K562 (cell line): Measurements from ENCODE around the gene DKC1. TPM values are rescaled to one million over a fixed set of nuclear protein-coding genes. Genes with fewer than 3 reads are reported as not detected.
A peak's percentile ranks its signal among the peaks of the same experiment; 100 is the strongest.

Source experiments
- ATF1 ChIP-seq, 2 experiments: fragments of 450-650 bp in 1 of 2; IDR thresholded peaks; 2 replicates each; pipeline ENCODE4 v1.6.1; 2016; ENCODE audit warnings: missing compliant biosample characterization in 1 of 2, missing genetic modification characterization in 1 of 2
- ERF ChIP-seq: fragments of 450-650 bp; formaldehyde crosslinking; IDR thresholded peaks from 2 replicates; pipeline ENCODE4 v1.4.0; 2020; ENCODE audit warnings: mild to moderate bottlenecking, mixed read lengths
- GABPA ChIP-seq: fragments of 200-800 bp; sonication (Bioruptor generic); conservative IDR thresholded peaks from 2 replicates; pipeline ENCODE4 v1.6.1; 2016; ENCODE audit warnings: low read depth, missing genetic modification characterization, missing compliant biosample characterization
- HDAC8 ChIP-seq: fragments of 450-650 bp; IDR thresholded peaks from 2 replicates; pipeline ENCODE4 v1.6.1; 2016; ENCODE audit warnings: mild to moderate bottlenecking, missing genetic modification characterization, moderate library complexity, missing compliant biosample characterization
- JUND ChIP-seq, 2 experiments: IDR thresholded peaks; 2 replicates in 1 of 2; 3 replicates in 1 of 2; pipeline ENCODE4 v1.6.1; 2011; ENCODE audit warnings: borderline replicate concordance in 2 of 2, low read depth in 2 of 2, low read length in 2 of 2, improper control_type of control experiment in 1 of 2, missing biosample characterization in 1 of 2, missing genetic modification characterization in 1 of 2, missing genetic modification reagents in 1 of 2
- KDM5B ChIP-seq: fragments of 200-600 bp; sonication (generic); IDR thresholded peaks from 2 replicates; pipeline ENCODE4 v1.6.1; 2012; ENCODE audit warnings: low read depth, mild to moderate bottlenecking, moderate library complexity, low read length, control low read depth, inconsistent platforms; ENCODE audit not compliant: insufficient replicate concordance
- MAFF ChIP-seq: IDR thresholded peaks from 2 replicates; pipeline ENCODE4 v1.6.1; 2012; ENCODE audit warnings: low read length, improper control_type of control experiment
- MBD2 ChIP-seq: sonication (generic); IDR thresholded peaks from 2 replicates; pipeline ENCODE4 v1.6.1; 2016; ENCODE audit warnings: low read depth, borderline replicate concordance
- NELFE ChIP-seq: IDR thresholded peaks from 2 replicates; pipeline ENCODE4 v1.6.1; 2011; ENCODE audit warnings: mild to moderate bottlenecking; ENCODE audit not compliant: insufficient read depth, insufficient read length
- PML ChIP-seq: IDR thresholded peaks from 2 replicates; pipeline ENCODE4 v1.6.1; 2012; ENCODE audit warnings: low read length, inconsistent platforms
- POLR2AphosphoS5 ChIP-seq: IDR thresholded peaks from 2 replicates; pipeline ENCODE4 v1.6.1; 2011; ENCODE audit warnings: mild to moderate bottlenecking, low read depth, low read length, moderate library complexity; ENCODE audit not compliant: control insufficient read depth, insufficient read depth
- RNF2 ChIP-seq: sonication (generic); IDR thresholded peaks from 2 replicates; pipeline ENCODE4 v1.6.1; 2016
- SETDB1 ChIP-seq: IDR thresholded peaks from one replicate; pipeline ENCODE4 v1.6.1; 2012; ENCODE audit warnings: low read length, control low read depth, inconsistent platforms
- TAF9B ChIP-seq: fragments of 450-650 bp; IDR thresholded peaks from 2 replicates; pipeline ENCODE4 v1.6.1; 2018; ENCODE audit warnings: mild to moderate bottlenecking; ENCODE audit not compliant: partially characterized antibody
- TBP ChIP-seq: optimal IDR thresholded peaks from 2 replicates; pipeline ENCODE3; 2011; ENCODE audit warnings: low read depth, low read length, improper control_type of control experiment
- XRCC5 ChIP-seq: fragments of 200-400 bp; formaldehyde crosslinking; IDR thresholded peaks from 2 replicates; pipeline ENCODE4 v1.6.1; 2017; ENCODE audit warnings: low read depth, mild to moderate bottlenecking, low read length
- ZBTB7A ChIP-seq: IDR thresholded peaks from 2 replicates; pipeline ENCODE4 v1.6.1; 2011; ENCODE audit warnings: low read depth, mild to moderate bottlenecking, low read length, moderate library complexity, borderline replicate concordance; ENCODE audit not compliant: control insufficient read depth
- ZFX ChIP-seq: sonication (generic); formaldehyde crosslinking; IDR thresholded peaks from 2 replicates; pipeline ENCODE4 v1.8.0; 2022; ENCODE audit warnings: mild to moderate bottlenecking, missing genetic modification reagents, moderate library complexity
- polyA plus RNA-seq, 8 experiments: library from polyadenylated mRNA; depleted of rRNA in 4 of 8; stranded (reverse) in 5 of 8; unstranded in 3 of 8; fragments of >200 nt; fragmentation: Nextera tagmentation in 2 of 8; fragmentation: Illumina TruSeq in 1 of 8; extraction: Ambion mirVana in 2 of 8; extraction: Trizol in 1 of 8; gene quantifications; 2 replicates each; pipeline versions ENCODE4 v1.2.1 to v1.2.3, GENCODE V29; 2011 to 2014; ENCODE audit warnings: inconsistent platforms in 1 of 8, missing spikeins in 1 of 8
- total RNA-seq, 7 experiments: library from RNA; depleted of rRNA in 6 of 7; stranded (reverse); fragments of >200 nt in 6 of 7; fragmentation: Illumina TruSeq in 2 of 7; extraction: Trizol in 2 of 7; gene quantifications; 2 replicates each; pipeline versions ENCODE4 v1.2.1 to v1.2.3, GENCODE V29; 2011 to 2021; ENCODE audit warnings: low replicate concordance in 1 of 7
- TF ChIP-seq, protein P1 (sequence below): fragments of 250-450 bp; sonication (Bioruptor Pico); IDR thresholded peaks from 2 replicates; pipeline ENCODE4 v1.4.0; 2020; ENCODE audit warnings: mild to moderate bottlenecking, moderate library complexity, borderline replicate concordance
- TF ChIP-seq, protein P2 (sequence below), 2 experiments: IDR thresholded peaks; 2 replicates each; pipeline ENCODE4 v1.6.1; 2012; ENCODE audit warnings: improper control_type of control experiment in 2 of 2, low read depth in 2 of 2, low read length in 2 of 2, borderline replicate concordance in 1 of 2
- TF ChIP-seq, protein P3 (sequence below): fragments of 450-650 bp; IDR thresholded peaks from 2 replicates; pipeline ENCODE4 v1.6.1; 2016

Gene DKC1
- total and polyA plus RNA-seq, 9 of the 15 experiments (the other 6 are each of a cell fraction or from before 2014, with no cell fraction given): 205 to 313 (median 219) TPM

DNA sequence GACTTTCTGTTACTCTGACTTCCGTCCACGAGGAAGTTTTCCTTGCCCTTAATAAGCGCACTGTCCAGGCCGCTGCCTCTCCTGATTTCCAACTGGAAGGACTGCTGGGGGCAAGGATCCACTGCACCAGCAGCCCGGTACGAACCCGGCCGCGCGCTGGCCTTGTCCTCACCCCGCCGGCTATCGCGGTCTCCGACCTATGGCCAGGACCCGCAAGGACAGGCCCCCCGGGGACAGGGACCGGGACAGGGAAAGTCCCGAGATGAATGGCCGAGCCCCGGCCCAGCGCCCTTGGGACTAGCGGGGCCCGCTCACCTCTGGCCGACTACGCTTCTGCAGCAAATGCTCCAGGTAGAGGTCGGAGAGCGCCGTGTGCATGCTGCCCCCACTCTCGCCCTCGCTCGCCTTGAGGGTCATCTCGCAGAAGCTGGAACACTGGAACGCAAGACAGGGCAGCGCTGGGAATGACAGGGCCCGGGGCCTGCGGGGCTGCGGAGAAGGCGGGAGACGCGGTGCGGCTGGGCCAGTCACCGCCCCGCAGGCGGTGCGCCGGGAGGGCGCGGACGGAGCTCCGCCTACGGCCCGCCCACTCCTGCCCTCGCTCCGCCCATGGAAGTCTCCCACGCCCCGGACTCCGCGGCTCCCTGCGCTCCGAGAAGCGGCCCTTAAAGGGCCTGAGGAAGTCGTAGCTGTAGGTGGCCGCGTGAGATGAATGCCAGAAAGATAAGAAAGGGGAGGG, 42.5 kb downstream of the DKC1 start, which contains the start of gene MPP1 (continued):
- peak; percentile 51; the same call in 1 of the 2 replicates for TF ChIP-seq MBD2
- TF ChIP-seq TAF9B: peak; percentile 61
- TF ChIP-seq XRCC5: 0 out of 2 replicates have a peak, but pooled peaks have one; percentile 18
- TF ChIP-seq ZFX: peak; percentile 81
- TF ChIP-seq SETDB1: no peak
- TF ChIP-seq POLR2AphosphoS5: peak; percentile 76
- peak; percentile 49; the same call in 1 of the 2 replicates for TF ChIP-seq PML
- TF ChIP-seq NELFE: no peak
- TF ChIP-seq, protein P1, sequence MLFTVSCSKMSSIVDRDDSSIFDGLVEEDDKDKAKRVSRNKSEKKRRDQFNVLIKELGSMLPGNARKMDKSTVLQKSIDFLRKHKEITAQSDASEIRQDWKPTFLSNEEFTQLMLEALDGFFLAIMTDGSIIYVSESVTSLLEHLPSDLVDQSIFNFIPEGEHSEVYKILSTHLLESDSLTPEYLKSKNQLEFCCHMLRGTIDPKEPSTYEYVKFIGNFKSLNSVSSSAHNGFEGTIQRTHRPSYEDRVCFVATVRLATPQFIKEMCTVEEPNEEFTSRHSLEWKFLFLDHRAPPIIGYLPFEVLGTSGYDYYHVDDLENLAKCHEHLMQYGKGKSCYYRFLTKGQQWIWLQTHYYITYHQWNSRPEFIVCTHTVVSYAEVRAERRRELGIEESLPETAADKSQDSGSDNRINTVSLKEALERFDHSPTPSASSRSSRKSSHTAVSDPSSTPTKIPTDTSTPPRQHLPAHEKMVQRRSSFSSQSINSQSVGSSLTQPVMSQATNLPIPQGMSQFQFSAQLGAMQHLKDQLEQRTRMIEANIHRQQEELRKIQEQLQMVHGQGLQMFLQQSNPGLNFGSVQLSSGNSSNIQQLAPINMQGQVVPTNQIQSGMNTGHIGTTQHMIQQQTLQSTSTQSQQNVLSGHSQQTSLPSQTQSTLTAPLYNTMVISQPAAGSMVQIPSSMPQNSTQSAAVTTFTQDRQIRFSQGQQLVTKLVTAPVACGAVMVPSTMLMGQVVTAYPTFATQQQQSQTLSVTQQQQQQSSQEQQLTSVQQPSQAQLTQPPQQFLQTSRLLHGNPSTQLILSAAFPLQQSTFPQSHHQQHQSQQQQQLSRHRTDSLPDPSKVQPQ (CRISPR knock-in tag): no peak
- TF ChIP-seq, protein P2, sequence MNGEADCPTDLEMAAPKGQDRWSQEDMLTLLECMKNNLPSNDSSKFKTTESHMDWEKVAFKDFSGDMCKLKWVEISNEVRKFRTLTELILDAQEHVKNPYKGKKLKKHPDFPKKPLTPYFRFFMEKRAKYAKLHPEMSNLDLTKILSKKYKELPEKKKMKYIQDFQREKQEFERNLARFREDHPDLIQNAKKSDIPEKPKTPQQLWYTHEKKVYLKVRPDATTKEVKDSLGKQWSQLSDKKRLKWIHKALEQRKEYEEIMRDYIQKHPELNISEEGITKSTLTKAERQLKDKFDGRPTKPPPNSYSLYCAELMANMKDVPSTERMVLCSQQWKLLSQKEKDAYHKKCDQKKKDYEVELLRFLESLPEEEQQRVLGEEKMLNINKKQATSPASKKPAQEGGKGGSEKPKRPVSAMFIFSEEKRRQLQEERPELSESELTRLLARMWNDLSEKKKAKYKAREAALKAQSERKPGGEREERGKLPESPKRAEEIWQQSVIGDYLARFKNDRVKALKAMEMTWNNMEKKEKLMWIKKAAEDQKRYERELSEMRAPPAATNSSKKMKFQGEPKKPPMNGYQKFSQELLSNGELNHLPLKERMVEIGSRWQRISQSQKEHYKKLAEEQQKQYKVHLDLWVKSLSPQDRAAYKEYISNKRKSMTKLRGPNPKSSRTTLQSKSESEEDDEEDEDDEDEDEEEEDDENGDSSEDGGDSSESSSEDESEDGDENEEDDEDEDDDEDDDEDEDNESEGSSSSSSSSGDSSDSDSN (IDR thresholded peaks at IDR 0.05; ENCODE audit: borderline replicate concordance in 1 of 2, low read depth in 2 of 2, low read length in 2 of 2): 0 out of 4 replicates have a peak, but pooled peaks have one; percentile 13 to 26
- TF ChIP-seq TBP: peak; percentile 85
- TF ChIP-seq KDM5B: peak; percentile 25
- TF ChIP-seq ATF1 (CRISPR knock-in tag; IDR thresholded peaks at IDR 0.05): no peak
- TF ChIP-seq ATF1 (tag; IDR thresholded peaks at IDR 0.05): peak; percentile 42; the same call in 1 of the 2 replicates
- TF ChIP-seq MAFF: no peak
- no peak for TF ChIP-seq ERF (CRISPR knock-in tag)
- no peak; the same call in 1 of the 2 replicates for TF ChIP-seq RNF2
- TF ChIP-seq, protein P3, sequence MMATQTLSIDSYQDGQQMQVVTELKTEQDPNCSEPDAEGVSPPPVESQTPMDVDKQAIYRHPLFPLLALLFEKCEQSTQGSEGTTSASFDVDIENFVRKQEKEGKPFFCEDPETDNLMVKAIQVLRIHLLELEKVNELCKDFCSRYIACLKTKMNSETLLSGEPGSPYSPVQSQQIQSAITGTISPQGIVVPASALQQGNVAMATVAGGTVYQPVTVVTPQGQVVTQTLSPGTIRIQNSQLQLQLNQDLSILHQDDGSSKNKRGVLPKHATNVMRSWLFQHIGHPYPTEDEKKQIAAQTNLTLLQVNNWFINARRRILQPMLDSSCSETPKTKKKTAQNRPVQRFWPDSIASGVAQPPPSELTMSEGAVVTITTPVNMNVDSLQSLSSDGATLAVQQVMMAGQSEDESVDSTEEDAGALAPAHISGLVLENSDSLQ: peak; percentile 96
- TF ChIP-seq ZBTB7A: peak; percentile 63; the same call in 1 of the 2 replicates
- 0 out of 2 replicates have a peak, but pooled peaks have one; percentile 2 for TF ChIP-seq JUND (IDR thresholded peaks at IDR 0.05; ENCODE audit: borderline replicate concordance, low read depth, low read length)
- TF ChIP-seq JUND (tag; IDR thresholded peaks at IDR 0.05; ENCODE audit: borderline replicate concordance, low read depth, low read length): no peak; the same call in 2 of the 3 replicates
- TF ChIP-seq GABPA: 0 out of 2 replicates have a peak, but pooled peaks have one; percentile 14
- TF ChIP-seq HDAC8 (tag): no peak
